Activated T-cell treated with anti-CD3 and anti-CD28 coated beads, Interleukin-2, amount 50 U/mL, for 72 hours (primary cell): ENCODE data around the gene KRTAP5-7. TPM values are rescaled to one million over a fixed set of nuclear protein-coding genes. Genes with fewer than 3 reads are reported as not detected.

Source experiments
- ATAC-seq, 2 donors: fragments of 150-1000 bp; cut with Tn5 transposase; replicated peaks in 1 of 2; 2 replicates each; pipeline ENCODE4 v1.10.0; 2021; ENCODE audit warnings: moderate library complexity in 2 of 2, mild to moderate bottlenecking in 1 of 2
- DNase-seq, 2 donors: peaks; one replicate each; pipeline ENCODE4 v3.0.0; 2021 to 2022; ENCODE audit warnings: mixed read lengths in 1 of 2
- H3K27ac Mint-ChIP-seq: one replicate; pipeline ENCODE4 v1.8.0; 2022; ENCODE audit warnings: mild to moderate bottlenecking, moderate library complexity, mixed read lengths
- H3K27me3 Mint-ChIP-seq: one replicate; pipeline ENCODE4 v1.8.0; 2022; ENCODE audit warnings: low read depth, mixed read lengths
- H3K36me3 Mint-ChIP-seq, 2 donors: one replicate each; pipeline ENCODE4 v1.8.0; 2022; ENCODE audit warnings: mixed read lengths in 2 of 2, mild to moderate bottlenecking in 1 of 2; ENCODE audit not compliant: insufficient read depth in 2 of 2
- H3K4me1 Mint-ChIP-seq: one replicate; pipeline ENCODE4 v1.8.0; 2022; ENCODE audit warnings: low read depth, mixed read lengths
- H3K4me3 Mint-ChIP-seq, 2 donors: one replicate each; pipeline ENCODE4 v1.8.0; 2022; ENCODE audit warnings: mild to moderate bottlenecking in 2 of 2, mixed read lengths in 2 of 2, moderate library complexity in 2 of 2
- H3K9me3 Mint-ChIP-seq, 2 donors: one replicate each; pipeline ENCODE4 v1.8.0; 2022; ENCODE audit warnings: mixed read lengths in 2 of 2
- total RNA-seq, 2 donors: library from RNA; stranded (reverse); gene quantifications; one replicate each; pipeline ENCODE4 v1.2.3, GENCODE V29; 2022

KRTAP5-7 gene
- total RNA-seq, 2 donors from 2014 or later: not detected

GRCh38 chr11:71501071-71501985 lies 25.7 kb upstream of the KRTAP5-7 start:
- H3K27ac Mint-ChIP-seq: no peak overlapping the region
- H3K4me3 Mint-ChIP-seq: no peak overlapping the region
- H3K4me1 Mint-ChIP-seq: peaks cover 5% of the 10 kb centered on the region
- no peaks in the 10 kb centered on the region for H3K27me3 Mint-ChIP-seq
- H3K9me3 Mint-ChIP-seq: peaks cover 0 to 2% of the 10 kb centered on the region in 2 donors
- DNase-seq (no peak), ATAC-seq (no peak)
- peaks cover 13 to 21% of the 10 kb centered on the region in 2 donors for H3K36me3 Mint-ChIP-seq

DNA sequence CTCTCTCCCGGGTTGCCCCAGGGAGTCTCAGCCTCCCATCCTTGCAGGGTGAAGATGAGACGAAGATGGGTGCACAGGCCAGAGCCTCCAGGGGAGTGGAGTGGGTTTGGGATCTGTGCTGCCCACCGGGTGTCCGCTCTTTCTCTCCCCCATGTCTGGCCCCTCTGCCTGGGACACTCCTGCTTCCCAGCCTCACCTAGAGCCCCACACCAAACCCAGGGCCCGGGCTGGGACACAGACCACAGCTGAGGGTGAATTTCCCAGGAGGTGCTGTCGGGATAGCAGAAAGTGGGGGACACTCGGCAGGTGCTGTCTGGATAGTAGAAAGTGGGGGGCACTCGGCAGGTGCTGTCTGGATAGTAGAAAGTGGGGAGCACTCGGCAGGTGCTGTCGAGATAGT lies 25.0 kb upstream of the KRTAP5-7 start:
- Mint-ChIP-seq H3K4me1 (peaks cover 5% of the 10 kb centered on the region), H3K9me3 (peaks cover 1 to 5% of the 10 kb centered on the region in 2 donors)

GRCh38 chr11:71502871-71503435 lies 24.1 kb upstream of the KRTAP5-7 start:
- Mint-ChIP-seq H3K4me1 (peaks cover 5% of the 10 kb centered on the region), H3K36me3 (peaks cover 20 to 29% of the 10 kb centered on the region in 2 donors), H3K27ac (no peak overlapping the region), H3K27me3 (no peaks in the 10 kb centered on the region), H3K4me3 (no peak overlapping the region), H3K9me3 (peaks cover 5 to 9% of the 10 kb centered on the region in 2 donors)
- ATAC-seq: no peak
- DNase-seq: no peak

More for the DNA sequence above, 25.0 kb upstream of the KRTAP5-7 start:
- no peak overlapping the region for H3K27ac Mint-ChIP-seq
- H3K4me3 Mint-ChIP-seq: no peak overlapping the region
- DNase-seq (no peak), ATAC-seq (no peak)
- peaks cover 17 to 26% of the 10 kb centered on the region in 2 donors for H3K36me3 Mint-ChIP-seq
- no peaks in the 10 kb centered on the region for H3K27me3 Mint-ChIP-seq

- Mint-ChIP-seq H3K9me3 (peaks cover 10 to 19% of the 10 kb centered on the region in 2 donors), H3K27ac (no peak overlapping the region), H3K27me3 (no peaks in the 10 kb centered on the region), H3K4me3 (no peak overlapping the region), H3K4me1 (no peaks in the 10 kb centered on the region), H3K36me3 (peaks cover 18 to 23% of the 10 kb centered on the region in 2 donors)
- no peak for ATAC-seq
- DNase-seq: no peak
Observed at GRCh38 chr11:71504531-71504930, 22.5 kb upstream of the KRTAP5-7 start.

GRCh38 chr11:71505001-71505400 lies 22.1 kb upstream of the KRTAP5-7 start:
- peaks cover 22 to 23% of the 10 kb centered on the region in 2 donors for H3K36me3 Mint-ChIP-seq
- ATAC-seq: no peak

GRCh38 chr11:71505781-71506180 lies 21.3 kb upstream of the KRTAP5-7 start:
- H3K4me1 Mint-ChIP-seq: no peaks in the 10 kb centered on the region
- H3K4me3 Mint-ChIP-seq: no peak overlapping the region
- H3K36me3 Mint-ChIP-seq: peaks cover 20 to 22% of the 10 kb centered on the region in 2 donors
- H3K27me3 Mint-ChIP-seq: no peaks in the 10 kb centered on the region
- H3K27ac Mint-ChIP-seq: no peak overlapping the region
- no peak for DNase-seq
- peaks cover 15 to 23% of the 10 kb centered on the region in 2 donors for H3K9me3 Mint-ChIP-seq
- ATAC-seq: no peak

More at GRCh38 chr11:71505001-71505400, 22.1 kb upstream of the KRTAP5-7 start:
- H3K27ac Mint-ChIP-seq: no peak overlapping the region
- no peak overlapping the region for H3K4me3 Mint-ChIP-seq
- no peaks in the 10 kb centered on the region for H3K4me1 Mint-ChIP-seq
- peaks cover 15 to 23% of the 10 kb centered on the region in 2 donors for H3K9me3 Mint-ChIP-seq
- DNase-seq: no peak
- H3K27me3 Mint-ChIP-seq: no peaks in the 10 kb centered on the region

DNA sequence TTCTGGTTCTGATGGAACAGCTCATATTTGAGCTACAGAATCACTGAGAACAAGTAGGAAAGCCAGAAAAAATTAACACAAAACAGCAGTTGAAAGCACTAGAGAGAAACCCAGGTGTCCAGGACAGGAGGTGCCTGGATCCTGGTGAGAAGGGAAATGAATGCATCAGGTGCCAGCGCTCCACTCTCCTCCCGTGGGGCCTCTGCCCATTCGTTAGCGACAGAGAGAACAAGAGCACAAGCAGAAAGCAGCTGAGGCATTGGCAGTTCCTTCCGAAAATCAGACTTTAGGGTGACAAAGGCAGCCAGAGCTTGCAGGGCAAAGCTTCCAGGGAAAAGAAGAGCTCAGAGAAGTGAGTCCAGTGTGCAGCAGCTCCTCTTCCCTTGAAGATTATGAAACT lies 20.0 kb upstream of the KRTAP5-7 start:
- H3K27me3 Mint-ChIP-seq: no peaks in the 10 kb centered on the region
- H3K27ac Mint-ChIP-seq: no peak overlapping the region
- ATAC-seq (no peak), DNase-seq (no peak)
- no peaks in the 10 kb centered on the region for H3K4me1 Mint-ChIP-seq
- peaks cover 25% of the 10 kb centered on the region in 2 donors for H3K36me3 Mint-ChIP-seq
- H3K4me3 Mint-ChIP-seq: no peak overlapping the region
- peaks cover 20 to 27% of the 10 kb centered on the region in 2 donors for H3K9me3 Mint-ChIP-seq

DNA sequence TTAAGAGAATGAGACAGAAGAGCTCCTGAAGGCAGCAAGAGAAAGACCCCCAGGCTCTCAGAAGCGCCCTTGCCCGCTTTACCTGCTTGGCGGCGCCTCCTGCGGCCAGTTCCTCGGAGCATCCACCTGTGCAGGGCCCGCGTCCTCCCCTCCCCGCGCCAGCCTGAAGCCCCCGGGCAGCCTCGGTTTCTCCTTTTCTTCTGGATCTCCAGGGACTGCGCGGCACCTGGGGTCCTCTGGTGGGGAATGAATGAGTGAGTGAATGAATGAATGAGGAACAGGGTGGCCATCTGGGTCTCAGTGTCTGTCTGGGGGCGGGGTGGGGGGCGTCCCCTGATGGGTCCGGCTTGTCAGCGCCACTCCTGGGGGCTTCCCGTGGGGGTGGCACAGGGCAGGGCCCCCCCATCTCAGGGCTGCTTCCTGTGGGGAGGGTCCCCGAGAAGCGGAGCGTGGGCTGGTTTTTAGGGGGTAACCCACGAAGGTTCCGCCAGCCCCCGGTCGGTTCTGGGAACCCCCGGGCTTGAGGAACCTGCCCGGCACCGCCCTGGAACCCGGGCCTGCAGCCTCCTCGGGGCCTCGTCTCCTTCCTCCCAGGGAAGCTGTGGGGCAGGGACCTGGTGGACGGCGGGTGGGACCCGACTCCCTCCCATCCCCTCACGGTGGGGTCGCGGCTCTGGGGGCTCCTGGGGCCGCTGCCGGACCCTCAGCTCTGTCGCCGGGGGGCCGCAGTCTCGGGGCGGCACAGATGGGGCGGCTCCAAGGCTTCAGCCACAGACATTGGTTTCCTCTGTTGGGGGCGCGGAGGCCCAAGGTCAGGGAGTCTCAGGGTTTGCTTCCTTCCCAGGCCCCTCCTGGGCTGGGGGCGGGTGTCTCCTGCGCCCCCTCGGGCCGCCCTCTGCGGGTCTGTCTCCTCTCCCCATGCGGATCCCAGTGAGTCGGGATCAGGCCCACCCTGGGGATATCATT lies 8.3 kb upstream of the KRTAP5-7 start:
- Mint-ChIP-seq H3K27me3 (no peaks in the 10 kb centered on the region), H3K9me3 (peaks cover 3 to 6% of the 10 kb centered on the region in 2 donors), H3K4me3 (no peak overlapping the region), H3K36me3 (peaks cover 1% of the 10 kb centered on the region in 2 donors), H3K27ac (no peak overlapping the region), H3K4me1 (no peaks in the 10 kb centered on the region)
- DNase-seq: no peak
- ATAC-seq: no peak

GRCh38 chr11:71519546-71519945 lies 7.5 kb upstream of the KRTAP5-7 start:
- ATAC-seq: no peak
- Mint-ChIP-seq H3K27me3 (no peaks in the 10 kb centered on the region), H3K27ac (no peak overlapping the region), H3K4me1 (no peaks in the 10 kb centered on the region), H3K4me3 (no peak overlapping the region), H3K36me3 (peaks cover 0 to 1% of the 10 kb centered on the region in 2 donors), H3K9me3 (peaks cover 3 to 6% of the 10 kb centered on the region in 2 donors)
- DNase-seq: no peak

GRCh38 chr11:71525188-71525937 lies 1.7 kb upstream of the KRTAP5-7 start:
- no peak for DNase-seq
- Mint-ChIP-seq H3K36me3 (peaks cover 0 to 1% of the 10 kb centered on the region in 2 donors), H3K9me3 (peaks cover 3 to 6% of the 10 kb centered on the region in 2 donors), H3K4me3 (no peak overlapping the region), H3K27ac (no peak overlapping the region), H3K27me3 (peaks cover under 1% of the 10 kb centered on the region), H3K4me1 (no peaks in the 10 kb centered on the region)
- ATAC-seq: no peak

DNA sequence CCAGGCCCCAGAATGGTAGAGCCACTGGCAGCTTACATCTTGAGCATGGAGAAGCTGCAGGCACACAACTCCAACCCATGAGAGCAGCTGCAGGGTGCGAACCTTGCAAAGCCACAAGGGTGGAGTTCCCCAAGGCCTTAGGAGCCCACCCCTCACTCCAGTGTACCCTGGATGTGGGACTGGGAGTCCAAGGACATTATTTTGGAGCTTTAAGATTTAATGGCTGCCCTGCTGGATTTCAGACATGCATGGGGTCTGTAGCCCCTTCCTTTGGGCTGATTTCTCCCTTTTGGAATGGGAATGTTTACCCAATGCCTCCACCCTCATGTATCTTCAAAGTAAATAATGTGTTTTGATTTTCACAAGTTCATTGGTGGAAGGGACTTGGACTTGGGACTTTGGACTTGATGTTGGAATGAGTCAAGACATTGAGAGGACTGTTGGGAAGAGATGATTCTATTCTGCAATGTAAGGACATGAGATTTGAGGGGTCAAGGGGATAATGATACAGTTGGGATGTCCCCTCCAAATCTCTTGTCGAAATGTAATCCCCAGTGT lies 1.1 kb upstream of the KRTAP5-7 start:
- peaks cover 3 to 6% of the 10 kb centered on the region in 2 donors for H3K9me3 Mint-ChIP-seq
- no peak for DNase-seq
- peaks cover 0 to 1% of the 10 kb centered on the region in 2 donors for H3K36me3 Mint-ChIP-seq
- no peak for ATAC-seq
- H3K4me1 Mint-ChIP-seq: no peaks in the 10 kb centered on the region
- no peak overlapping the region for H3K27ac Mint-ChIP-seq
- no peak overlapping the region for H3K4me3 Mint-ChIP-seq
- peaks cover 7% of the 10 kb centered on the region for H3K27me3 Mint-ChIP-seq
